ENCODE results near the gene ZDHHC12.

ZDHHC12 gene, protein sequence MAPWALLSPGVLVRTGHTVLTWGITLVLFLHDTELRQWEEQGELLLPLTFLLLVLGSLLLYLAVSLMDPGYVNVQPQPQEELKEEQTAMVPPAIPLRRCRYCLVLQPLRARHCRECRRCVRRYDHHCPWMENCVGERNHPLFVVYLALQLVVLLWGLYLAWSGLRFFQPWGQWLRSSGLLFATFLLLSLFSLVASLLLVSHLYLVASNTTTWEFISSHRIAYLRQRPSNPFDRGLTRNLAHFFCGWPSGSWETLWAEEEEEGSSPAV

DNA sequence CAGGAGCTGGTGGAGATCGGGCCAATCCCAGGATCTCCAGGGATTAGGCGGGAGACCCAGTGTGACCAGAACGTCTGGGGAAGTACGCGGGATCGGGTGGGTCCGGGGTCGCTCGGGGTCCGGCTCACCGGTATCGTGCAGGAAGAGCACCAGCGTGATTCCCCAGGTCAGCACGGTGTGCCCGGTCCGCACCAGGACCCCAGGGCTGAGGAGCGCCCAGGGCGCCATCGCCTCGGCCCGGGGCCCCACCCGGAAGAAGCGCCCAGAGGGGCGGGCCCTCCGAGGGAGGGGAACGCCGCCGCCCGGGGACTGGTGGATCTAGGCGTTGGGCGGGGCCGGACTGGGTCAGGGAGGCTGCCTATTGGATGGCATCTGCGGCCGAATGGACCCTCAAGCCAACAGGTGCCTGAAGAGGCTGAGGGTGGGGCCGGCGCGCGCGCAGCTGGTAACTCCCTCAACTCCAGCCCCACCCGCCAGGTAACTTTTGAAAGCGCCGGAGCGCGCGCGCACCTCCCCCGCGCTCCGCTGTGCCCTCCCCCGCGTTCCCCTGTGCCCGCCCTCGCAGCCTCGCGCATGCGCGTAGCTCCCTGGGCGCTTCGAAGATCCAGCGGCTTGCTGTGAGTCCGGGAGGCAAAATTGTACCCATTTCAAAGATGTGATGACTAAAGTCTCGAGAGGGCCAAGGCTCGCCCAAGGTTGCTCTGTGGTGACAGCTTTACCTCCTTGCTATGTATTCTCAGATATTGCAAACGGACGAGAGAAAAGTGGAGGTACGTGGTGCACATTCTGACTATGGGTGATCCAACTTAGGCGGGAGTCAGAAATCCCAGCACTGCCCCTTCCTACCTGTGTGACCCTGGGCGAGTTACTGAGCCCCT lies at the start of gene ZDHHC12:
ZDHHC12 (minus strand) TSS at position 262 of the 878 bp plus-strand sequence; CDS start at position 228, 34 bp downstream.
- 0 out of 2 replicates have a peak, but pooled peaks have one; percentile 3 for TF ChIP-seq ZC3H10 (CRISPR knock-in tag; IDR thresholded peaks at IDR 0.05)
- TF ChIP-seq RARB (CRISPR knock-in tag; IDR thresholded peaks at IDR 0.05): no peak
- TF ChIP-seq, protein P1, sequence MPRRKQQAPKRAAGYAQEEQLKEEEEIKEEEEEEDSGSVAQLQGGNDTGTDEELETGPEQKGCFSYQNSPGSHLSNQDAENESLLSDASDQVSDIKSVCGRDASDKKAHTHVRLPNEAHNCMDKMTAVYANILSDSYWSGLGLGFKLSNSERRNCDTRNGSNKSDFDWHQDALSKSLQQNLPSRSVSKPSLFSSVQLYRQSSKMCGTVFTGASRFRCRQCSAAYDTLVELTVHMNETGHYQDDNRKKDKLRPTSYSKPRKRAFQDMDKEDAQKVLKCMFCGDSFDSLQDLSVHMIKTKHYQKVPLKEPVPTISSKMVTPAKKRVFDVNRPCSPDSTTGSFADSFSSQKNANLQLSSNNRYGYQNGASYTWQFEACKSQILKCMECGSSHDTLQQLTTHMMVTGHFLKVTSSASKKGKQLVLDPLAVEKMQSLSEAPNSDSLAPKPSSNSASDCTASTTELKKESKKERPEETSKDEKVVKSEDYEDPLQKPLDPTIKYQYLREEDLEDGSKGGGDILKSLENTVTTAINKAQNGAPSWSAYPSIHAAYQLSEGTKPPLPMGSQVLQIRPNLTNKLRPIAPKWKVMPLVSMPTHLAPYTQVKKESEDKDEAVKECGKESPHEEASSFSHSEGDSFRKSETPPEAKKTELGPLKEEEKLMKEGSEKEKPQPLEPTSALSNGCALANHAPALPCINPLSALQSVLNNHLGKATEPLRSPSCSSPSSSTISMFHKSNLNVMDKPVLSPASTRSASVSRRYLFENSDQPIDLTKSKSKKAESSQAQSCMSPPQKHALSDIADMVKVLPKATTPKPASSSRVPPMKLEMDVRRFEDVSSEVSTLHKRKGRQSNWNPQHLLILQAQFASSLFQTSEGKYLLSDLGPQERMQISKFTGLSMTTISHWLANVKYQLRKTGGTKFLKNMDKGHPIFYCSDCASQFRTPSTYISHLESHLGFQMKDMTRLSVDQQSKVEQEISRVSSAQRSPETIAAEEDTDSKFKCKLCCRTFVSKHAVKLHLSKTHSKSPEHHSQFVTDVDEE (CRISPR knock-in tag; IDR thresholded peaks at IDR 0.05): no peak
- peak; percentile 95 for TF ChIP-seq ZFP3 (CRISPR knock-in tag; IDR thresholded peaks at IDR 0.05)
- TF ChIP-seq, protein P2, sequence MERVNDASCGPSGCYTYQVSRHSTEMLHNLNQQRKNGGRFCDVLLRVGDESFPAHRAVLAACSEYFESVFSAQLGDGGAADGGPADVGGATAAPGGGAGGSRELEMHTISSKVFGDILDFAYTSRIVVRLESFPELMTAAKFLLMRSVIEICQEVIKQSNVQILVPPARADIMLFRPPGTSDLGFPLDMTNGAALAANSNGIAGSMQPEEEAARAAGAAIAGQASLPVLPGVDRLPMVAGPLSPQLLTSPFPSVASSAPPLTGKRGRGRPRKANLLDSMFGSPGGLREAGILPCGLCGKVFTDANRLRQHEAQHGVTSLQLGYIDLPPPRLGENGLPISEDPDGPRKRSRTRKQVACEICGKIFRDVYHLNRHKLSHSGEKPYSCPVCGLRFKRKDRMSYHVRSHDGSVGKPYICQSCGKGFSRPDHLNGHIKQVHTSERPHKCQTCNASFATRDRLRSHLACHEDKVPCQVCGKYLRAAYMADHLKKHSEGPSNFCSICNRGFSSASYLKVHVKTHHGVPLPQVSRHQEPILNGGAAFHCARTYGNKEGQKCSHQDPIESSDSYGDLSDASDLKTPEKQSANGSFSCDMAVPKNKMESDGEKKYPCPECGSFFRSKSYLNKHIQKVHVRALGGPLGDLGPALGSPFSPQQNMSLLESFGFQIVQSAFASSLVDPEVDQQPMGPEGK (CRISPR knock-in tag; IDR thresholded peaks at IDR 0.05; ENCODE audit: borderline replicate concordance): 0 out of 2 replicates have a peak, but pooled peaks have one; percentile 38
- TF ChIP-seq, protein P3, sequence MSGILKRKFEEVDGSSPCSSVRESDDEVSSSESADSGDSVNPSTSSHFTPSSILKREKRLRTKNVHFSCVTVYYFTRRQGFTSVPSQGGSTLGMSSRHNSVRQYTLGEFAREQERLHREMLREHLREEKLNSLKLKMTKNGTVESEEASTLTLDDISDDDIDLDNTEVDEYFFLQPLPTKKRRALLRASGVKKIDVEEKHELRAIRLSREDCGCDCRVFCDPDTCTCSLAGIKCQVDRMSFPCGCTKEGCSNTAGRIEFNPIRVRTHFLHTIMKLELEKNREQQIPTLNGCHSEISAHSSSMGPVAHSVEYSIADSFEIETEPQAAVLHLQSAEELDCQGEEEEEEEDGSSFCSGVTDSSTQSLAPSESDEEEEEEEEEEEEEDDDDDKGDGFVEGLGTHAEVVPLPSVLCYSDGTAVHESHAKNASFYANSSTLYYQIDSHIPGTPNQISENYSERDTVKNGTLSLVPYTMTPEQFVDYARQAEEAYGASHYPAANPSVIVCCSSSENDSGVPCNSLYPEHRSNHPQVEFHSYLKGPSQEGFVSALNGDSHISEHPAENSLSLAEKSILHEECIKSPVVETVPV (CRISPR knock-in tag; IDR thresholded peaks at IDR 0.05): 0 out of 2 replicates have a peak, but pooled peaks have one; percentile 30
- peak; percentile 96 for ATAC-seq

DNA sequence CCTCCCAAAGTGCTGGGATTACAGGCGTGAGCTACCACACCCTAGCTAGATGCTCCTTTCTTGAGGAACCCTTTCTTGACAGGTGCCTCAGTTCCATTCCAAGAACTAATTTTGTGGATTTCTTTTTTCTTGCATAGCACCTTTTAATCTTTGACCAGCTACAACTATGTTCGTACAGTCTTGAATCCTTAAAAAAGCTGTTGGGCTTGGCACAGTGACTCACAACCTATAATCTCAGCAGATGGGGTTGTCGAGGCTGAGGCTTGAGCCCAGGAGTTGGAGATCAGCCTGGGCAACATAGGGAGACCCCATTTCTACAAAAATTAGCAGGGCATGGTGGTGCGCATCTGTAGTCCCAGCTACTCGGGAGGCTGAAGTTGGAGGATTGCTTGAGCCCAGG lies 49.1 kb upstream of the ZDHHC12 start:
- TF ChIP-seq, protein P4, sequence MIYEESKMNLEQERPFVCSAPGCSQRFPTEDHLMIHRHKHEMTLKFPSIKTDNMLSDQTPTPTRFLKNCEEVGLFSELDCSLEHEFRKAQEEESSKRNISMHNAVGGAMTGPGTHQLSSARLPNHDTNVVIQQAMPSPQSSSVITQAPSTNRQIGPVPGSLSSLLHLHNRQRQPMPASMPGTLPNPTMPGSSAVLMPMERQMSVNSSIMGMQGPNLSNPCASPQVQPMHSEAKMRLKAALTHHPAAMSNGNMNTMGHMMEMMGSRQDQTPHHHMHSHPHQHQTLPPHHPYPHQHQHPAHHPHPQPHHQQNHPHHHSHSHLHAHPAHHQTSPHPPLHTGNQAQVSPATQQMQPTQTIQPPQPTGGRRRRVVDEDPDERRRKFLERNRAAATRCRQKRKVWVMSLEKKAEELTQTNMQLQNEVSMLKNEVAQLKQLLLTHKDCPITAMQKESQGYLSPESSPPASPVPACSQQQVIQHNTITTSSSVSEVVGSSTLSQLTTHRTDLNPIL (CRISPR knock-in tag; IDR thresholded peaks at IDR 0.05; ENCODE audit: low read depth): no peak
- TF ChIP-seq PPARA (CRISPR knock-in tag; IDR thresholded peaks at IDR 0.05; ENCODE audit: borderline replicate concordance) (no peak), ARNTL (CRISPR knock-in tag; IDR thresholded peaks at IDR 0.05; ENCODE audit: borderline replicate concordance, low read depth) (no peak), BACH2 (CRISPR knock-in tag; IDR thresholded peaks at IDR 0.05; ENCODE audit: borderline replicate concordance) (no peak), ESRRG (CRISPR knock-in tag; IDR thresholded peaks at IDR 0.05) (no peak), TCF4 (CRISPR knock-in tag; IDR thresholded peaks at IDR 0.05; ENCODE audit: borderline replicate concordance) (no peak), ZFP3 (CRISPR knock-in tag; IDR thresholded peaks at IDR 0.05) (no peak), ZNF565 (CRISPR knock-in tag; conservative IDR thresholded peaks at IDR 0.05; ENCODE audit: low read depth) (no peak), GLIS3 (CRISPR knock-in tag; IDR thresholded peaks at IDR 0.05) (no peak), ZC3H10 (CRISPR knock-in tag; IDR thresholded peaks at IDR 0.05) (no peak), ZFP30 (CRISPR knock-in tag; IDR thresholded peaks at IDR 0.05) (no peak), ZNF8 (CRISPR knock-in tag; IDR thresholded peaks at IDR 0.05) (no peak)
- TF ChIP-seq, protein P1 (CRISPR knock-in tag; IDR thresholded peaks at IDR 0.05): no peak
- TF ChIP-seq, protein P5, sequence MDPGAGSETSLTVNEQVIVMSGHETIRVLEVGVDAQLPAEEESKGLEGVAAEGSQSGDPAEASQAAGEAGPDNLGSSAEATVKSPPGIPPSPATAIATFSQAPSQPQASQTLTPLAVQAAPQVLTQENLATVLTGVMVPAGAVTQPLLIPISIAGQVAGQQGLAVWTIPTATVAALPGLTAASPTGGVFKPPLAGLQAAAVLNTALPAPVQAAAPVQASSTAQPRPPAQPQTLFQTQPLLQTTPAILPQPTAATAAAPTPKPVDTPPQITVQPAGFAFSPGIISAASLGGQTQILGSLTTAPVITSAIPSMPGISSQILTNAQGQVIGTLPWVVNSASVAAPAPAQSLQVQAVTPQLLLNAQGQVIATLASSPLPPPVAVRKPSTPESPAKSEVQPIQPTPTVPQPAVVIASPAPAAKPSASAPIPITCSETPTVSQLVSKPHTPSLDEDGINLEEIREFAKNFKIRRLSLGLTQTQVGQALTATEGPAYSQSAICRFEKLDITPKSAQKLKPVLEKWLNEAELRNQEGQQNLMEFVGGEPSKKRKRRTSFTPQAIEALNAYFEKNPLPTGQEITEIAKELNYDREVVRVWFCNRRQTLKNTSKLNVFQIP (CRISPR knock-in tag; IDR thresholded peaks at IDR 0.05; ENCODE audit: borderline replicate concordance, low read depth): no peak
- no peak for ATAC-seq

All from SK-N-SH treated with all-trans-retinoic acid at 6 μM for 48 hours (cell line).